Keratinocyte (primary cell): ENCODE data around the gene GNB3.

Experiments used
- CTCF ChIP-seq, 3 experiments: IDR thresholded peaks in 1 of 3; conservative IDR thresholded peaks in 1 of 3; optimal IDR thresholded peaks in 1 of 3; 2 replicates in 2 of 3; 3 replicates in 1 of 3; pipeline versions ENCODE3 to v1.5.1; 2011; ENCODE audit warnings: low read length in 3 of 3, mild to moderate bottlenecking in 3 of 3, moderate library complexity in 2 of 3, control low read depth in 1 of 3, inconsistent platforms in 1 of 3; ENCODE audit not compliant: insufficient read depth in 2 of 3; ENCODE audit errors: extremely low read depth in 1 of 3
- EZH2 ChIP-seq: IDR thresholded peaks from one replicate; pipeline ENCODE4 v1.6.1; 2012; ENCODE audit warnings: inconsistent platforms, mild to moderate bottlenecking, low read length, moderate library complexity

- TF ChIP-seq CTCF (optimal IDR thresholded peaks at IDR 0.05 in 1 of 3, IDR thresholded peaks at IDR 0.05 in 1 of 3, conservative IDR thresholded peaks at IDR 0.05 in 1 of 3; ENCODE audit: extremely low read depth in 1 of 3, insufficient read depth in 2 of 3, low read length in 3 of 3): no peak
- TF ChIP-seq EZH2: no peak
Observed at GRCh38 chr12:6866163-6866919, 25.6 kb downstream of the GNB3 start.
